ENCODE measurements around the gene ASAP2. TPM values are rescaled to one million over a fixed set of nuclear protein-coding genes. Genes with fewer than 3 reads are reported as not detected.

The ASAP2 gene
- total RNA-seq, 1 donor from 2014 or later = 24.3 TPM

- intact Hi-C loops (cut with DNase I) = no loop called here
- Histone ChIP-seq H3K36me3 (peaks cover 3% of the 10 kb centered on the region), H3K27ac (peak within 1 kb of the TSS; percentile 87), H3K27me3 (ENCODE audit: low read depth) (no peaks in the 10 kb centered on the region), H3K4me3 (peak within 1 kb of the TSS; percentile 90), H3K4me1 (peaks cover 30% of the 10 kb centered on the region), H3K9me3 (no peaks in the 10 kb centered on the region)
- ATAC-seq = peak; percentile 97 to 98
- TF ChIP-seq CTCF (IDR thresholded peaks at IDR 0.05) = peak; percentile 15
- DNase-seq = peak; percentile 98
Measured at GRCh38 chr2:9423100-9423921, 216.7 kb downstream of the ASAP2 start, which contains the start of the genes CPSF3 and ITGB1BP1. TSS of gene CPSF3 (plus strand) at chr2:9423654. CDS start at chr2:9423774, 120 bp downstream. TSS of gene ITGB1BP1 (minus strand) at chr2:9423528. CDS start at chr2:9418697, 4,831 bp downstream.

GRCh38 chr2:9423922-9424272, 217.3 kb downstream of the ASAP2 start:
- Histone ChIP-seq H3K36me3 (peaks cover 2% of the 10 kb centered on the region), H3K9me3 (no peaks in the 10 kb centered on the region), H3K4me3 (peak overlapping the region; percentile 90), H3K4me1 (peaks cover 30% of the 10 kb centered on the region), H3K27ac (peak overlapping the region; percentile 87), H3K27me3 (ENCODE audit: low read depth) (no peaks in the 10 kb centered on the region)
- intact Hi-C loops (cut with DNase I) = no loop called here
- TF ChIP-seq CTCF (IDR thresholded peaks at IDR 0.05) = no peak
- DNase-seq = no peak
- peak in 1 of 2 donors; percentile 2 for ATAC-seq

GRCh38 chr2:9424447-9425164, 218.0 kb downstream of the ASAP2 start:
- intact Hi-C loops (cut with DNase I) = no loop called here

GRCh38 chr2:9428965-9429577, 222.5 kb downstream of the ASAP2 start:
- H3K36me3 ChIP-seq = peaks cover 52% of the 10 kb centered on the region
- H3K27ac ChIP-seq = no peak overlapping the region
- no peak overlapping the region for H3K4me3 ChIP-seq
- peaks cover 9% of the 10 kb centered on the region for H3K4me1 ChIP-seq
- intact Hi-C loops (cut with DNase I) = no loop called here
- H3K9me3 ChIP-seq = no peaks in the 10 kb centered on the region
- TF ChIP-seq CTCF (IDR thresholded peaks at IDR 0.05) = no peak
- ATAC-seq (no peak), DNase-seq (no peak)
- H3K27me3 ChIP-seq (ENCODE audit: low read depth) = no peaks in the 10 kb centered on the region

More at GRCh38 chr2:9424447-9425164, 218.0 kb downstream of the ASAP2 start:
- DNase-seq = no peak
- Histone ChIP-seq H3K9me3 (no peaks in the 10 kb centered on the region), H3K4me1 (peaks cover 30% of the 10 kb centered on the region), H3K27me3 (ENCODE audit: low read depth) (no peaks in the 10 kb centered on the region), H3K4me3 (peak overlapping the region; percentile 90), H3K27ac (peak overlapping the region; percentile 87), H3K36me3 (peaks cover 8% of the 10 kb centered on the region)
- ATAC-seq = no peak
- TF ChIP-seq CTCF (IDR thresholded peaks at IDR 0.05) = no peak
